ENCODE results near the gene ZNF326.
"Not testable (repeated sequence)": the region's sequence is repeated elsewhere in the genome, so short reads cannot be mapped to it uniquely, and the experiment has no call there.

The ZNF326 gene

DNA sequence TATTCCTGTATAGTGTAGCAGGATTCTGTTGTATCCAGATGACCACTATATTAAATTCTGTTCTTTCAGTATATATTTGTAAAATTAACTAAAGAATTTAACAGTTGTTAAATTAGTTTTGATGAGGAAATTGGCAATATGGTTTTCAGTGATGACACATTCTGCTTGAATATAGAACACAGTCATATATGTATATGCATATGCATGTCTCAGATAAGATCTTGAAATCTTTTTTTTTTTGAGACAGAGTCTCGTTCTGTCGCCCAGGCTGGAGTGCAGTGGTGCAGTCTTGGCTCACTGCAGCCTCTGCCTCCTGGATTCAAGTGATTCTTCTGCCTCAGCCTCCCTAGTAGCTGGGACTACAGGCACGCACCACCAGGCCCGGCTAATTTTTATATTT lies 2.2 kb downstream of the ZNF326 start:
- not testable (repeated sequence) for DNase-seq

DNA sequence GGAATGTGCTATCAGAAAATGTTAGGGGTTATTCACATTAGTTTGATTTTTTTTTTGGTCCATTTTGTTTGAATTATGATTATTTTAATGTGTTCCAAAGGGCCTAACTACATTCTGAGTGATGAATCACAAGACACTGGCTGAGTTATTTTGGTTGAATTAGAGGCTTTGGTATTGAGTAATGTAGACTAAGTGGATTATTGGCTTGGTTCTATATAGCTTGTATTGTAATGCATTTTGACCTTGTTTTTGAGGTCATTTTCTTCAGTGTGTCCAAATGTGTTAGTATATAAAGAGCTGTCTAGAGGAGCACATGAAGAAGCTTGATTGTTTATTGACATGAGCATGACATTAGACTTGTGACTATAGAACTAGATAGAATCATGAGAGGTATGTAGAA lies 3.4 kb downstream of the ZNF326 start:
- DNase-seq, result no peak

DNA sequence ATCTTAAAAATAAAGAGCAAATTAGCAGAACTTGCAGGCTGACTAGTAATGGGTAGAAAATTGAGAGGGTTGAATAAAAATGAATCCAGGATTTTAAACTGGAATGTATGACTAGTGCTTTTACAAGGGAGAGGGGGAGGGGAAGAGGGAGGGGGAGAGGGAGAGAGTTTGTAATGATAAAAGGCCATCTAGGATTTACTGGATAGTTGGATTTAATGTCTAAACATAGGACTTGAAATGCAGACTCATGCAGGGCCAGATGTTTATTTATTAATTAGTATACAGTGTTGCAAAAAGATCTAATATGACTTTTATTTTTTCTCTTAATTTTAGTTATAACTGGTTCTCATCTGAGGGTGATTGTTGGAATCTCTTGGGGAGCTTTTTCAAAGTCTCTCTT lies 4.3 kb downstream of the ZNF326 start:
- DNase-seq, result no peak

DNA sequence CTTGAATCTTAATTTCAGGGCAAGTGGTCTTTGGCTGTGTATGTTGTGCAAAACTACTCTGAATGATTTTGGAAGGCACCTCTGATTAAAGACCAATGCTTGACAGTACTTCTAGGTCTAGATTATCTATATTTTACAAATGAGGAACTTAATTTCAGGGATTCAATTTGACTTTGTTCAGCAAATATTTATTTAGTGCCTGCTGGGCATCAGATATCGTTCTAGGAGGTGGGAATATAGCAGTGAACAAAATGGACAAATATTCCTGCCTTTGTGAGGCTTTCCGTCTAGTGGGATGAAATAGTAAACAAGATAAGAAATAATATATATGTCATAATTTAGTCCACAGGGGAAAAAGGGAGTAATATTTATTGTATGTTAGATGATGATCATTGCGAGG lies 4.7 kb downstream of the ZNF326 start:
- DNase-seq, result no peak

DNA sequence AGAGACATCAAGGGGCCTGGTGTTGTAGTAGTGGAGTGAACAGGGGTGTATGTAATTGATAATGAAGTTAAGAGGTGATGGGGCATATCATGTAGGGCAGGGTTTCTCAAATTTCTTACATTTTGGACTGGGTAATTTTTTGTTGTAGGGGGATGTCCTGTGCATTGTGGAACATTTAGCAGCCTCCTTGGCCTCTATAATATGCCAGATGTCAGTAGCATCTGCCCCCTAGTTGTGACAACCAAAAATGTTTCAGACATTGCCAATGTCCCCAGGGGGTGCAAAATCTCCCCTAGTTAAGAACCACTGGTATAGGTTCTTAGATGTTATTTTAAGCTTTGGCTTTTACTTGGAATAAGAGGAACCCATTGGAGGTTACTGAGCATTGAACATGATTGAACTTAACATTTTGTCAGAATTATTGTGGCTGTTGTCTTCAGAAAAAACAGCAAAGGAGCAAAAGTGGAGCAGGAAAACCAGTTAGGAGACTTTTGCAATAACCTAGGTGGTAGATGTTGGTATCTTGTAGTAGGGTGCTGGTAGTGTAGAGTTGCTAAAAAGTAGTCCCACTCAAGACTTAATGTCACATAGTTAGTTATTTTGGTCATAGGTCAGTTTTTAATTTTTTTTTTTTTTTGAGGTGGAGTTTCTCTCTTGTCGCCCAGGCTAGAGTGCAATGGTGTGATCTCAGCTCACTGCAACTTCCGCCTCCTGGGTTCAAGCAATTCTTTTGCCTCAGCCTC lies 6.2 kb downstream of the ZNF326 start:
- peak in 1 of 6 experiments; percentile 3 for DNase-seq

DNA sequence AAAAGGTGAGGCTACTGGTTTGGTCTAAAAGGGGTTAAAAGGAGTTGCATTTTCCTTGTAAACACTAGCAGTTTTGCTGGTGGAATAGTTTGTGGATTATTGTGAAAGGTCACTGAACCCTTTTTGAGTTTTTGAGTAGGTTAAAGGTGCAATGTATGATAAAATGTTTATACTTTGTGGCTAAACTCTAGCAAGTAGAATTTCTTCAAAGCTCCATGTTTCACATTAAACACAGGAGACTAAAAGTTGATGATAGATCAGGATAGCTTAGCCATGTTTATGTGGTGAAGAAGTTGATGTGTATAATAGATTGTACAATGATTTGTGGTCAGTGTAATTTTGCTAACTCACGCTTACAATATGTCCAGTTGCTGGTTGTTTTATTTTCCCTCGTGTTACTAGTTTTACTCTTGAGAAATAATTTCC lies 13.1 kb downstream of the ZNF326 start:
- DNase-seq, result no peak

DNA sequence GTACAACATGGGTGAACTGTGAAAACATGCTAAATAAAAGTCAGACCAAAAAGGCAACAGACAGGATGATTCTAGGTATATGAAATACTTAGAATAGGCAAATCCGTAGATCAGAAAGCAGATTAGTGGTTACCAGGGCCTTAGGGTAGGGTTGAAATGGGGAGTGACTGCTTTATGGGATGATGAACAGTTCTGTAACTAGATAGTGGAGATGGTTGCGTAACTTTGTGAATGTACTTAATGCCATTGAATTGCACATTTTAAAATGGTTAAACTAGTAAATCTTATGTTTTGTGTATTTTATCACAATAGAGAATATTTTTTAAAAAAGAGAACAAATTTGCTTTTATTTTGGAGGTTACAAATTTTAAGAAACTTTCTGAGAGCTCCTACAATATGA lies 17.4 kb downstream of the ZNF326 start:
- DNase-seq, result no peak

DNA sequence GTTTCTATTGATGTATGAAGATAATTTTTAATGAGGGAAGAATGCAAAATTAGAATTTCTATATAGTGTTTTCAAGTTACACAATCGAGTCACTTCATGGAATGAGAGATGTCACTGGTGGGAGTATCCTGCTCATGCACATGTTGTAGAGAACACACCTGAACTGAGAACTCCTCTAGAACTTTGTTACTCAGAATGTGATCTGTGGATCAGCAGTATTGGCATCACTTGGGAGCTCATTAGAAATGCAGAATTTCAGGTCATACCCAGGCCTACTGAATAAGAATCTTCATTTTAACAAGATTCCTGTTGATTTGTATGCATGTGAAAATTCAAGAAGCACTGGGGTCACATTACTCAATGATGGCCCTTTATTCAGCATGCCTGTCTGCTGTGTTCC lies 28.8 kb downstream of the ZNF326 start:
- no peak for DNase-seq

DNA sequence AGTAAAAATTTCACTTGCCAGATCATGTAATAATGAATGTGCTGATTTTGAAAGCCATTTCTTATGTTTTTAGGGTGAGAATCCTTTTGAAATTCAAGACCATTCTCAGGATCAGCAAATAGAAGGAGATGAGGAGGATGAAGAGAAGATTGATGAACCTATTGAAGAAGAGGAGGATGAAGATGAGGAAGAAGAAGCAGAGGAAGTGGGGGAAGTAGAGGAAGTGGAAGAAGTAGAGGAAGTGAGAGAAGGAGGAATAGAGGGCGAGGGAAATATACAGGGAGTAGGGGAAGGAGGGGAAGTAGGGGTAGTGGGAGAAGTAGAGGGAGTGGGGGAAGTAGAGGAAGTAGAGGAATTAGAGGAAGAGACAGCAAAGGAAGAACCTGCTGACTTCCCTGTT lies 32.4 kb downstream of the ZNF326 start:
- no peak for DNase-seq

DNA sequence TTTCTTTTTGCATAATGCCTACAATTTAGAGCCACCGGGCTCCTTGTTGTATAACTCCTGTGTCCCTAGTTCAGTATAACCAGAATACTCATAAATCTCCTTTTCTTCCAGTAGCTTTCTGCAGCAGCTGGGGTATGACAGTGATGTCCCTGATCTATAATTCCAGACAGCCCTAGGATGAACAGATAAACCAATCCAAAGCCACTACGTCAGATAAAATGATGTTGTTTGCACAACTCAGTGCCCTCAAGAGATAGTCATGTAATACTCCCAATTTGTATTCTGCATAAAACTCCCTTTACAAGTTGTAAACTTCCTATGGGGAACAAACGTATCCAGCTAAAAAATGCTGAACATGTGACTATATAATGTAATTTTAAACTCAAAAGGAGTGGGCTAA lies 44.7 kb downstream of the ZNF326 start:
- no peak for DNase-seq

DNA sequence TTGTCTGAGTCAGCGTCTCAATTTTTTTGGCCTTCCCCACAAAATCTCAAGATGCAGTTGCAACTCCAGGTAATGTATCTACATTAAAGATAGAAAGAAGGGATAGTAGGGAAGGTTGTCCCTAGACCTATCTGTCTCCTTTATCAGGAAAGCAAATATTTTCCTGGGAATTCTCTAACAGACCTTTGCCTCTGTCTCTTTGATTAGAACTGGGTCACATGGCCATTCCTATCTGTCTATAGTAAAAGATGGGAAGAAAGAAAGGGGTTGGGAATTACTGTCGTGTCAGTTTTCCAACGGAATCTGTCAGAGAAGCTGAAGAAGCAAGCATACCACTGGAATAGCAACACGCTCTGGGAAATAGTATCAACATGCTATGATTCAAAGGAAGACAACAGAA lies 48.7 kb downstream of the ZNF326 start:
- no peak for DNase-seq

DNA sequence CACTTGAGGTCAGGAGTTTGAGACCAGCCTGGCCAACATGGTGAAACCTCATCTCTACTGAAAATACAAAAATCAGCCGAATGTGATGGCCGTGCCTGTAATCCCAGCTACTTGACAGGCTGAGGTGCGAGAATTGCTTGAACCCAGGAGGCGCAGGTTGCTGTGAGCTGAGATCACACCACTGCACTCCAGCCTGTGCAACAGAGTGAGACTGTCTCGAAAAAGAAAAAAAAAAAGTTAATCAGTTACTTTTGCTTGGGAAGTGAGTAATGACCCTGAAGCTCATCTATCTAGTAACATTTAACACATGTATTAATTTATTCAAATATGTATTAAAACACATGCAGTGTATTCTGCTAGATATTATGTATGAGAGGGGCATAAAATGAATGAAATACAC lies 49.4 kb downstream of the ZNF326 start:
- no peak for DNase-seq

DNA sequence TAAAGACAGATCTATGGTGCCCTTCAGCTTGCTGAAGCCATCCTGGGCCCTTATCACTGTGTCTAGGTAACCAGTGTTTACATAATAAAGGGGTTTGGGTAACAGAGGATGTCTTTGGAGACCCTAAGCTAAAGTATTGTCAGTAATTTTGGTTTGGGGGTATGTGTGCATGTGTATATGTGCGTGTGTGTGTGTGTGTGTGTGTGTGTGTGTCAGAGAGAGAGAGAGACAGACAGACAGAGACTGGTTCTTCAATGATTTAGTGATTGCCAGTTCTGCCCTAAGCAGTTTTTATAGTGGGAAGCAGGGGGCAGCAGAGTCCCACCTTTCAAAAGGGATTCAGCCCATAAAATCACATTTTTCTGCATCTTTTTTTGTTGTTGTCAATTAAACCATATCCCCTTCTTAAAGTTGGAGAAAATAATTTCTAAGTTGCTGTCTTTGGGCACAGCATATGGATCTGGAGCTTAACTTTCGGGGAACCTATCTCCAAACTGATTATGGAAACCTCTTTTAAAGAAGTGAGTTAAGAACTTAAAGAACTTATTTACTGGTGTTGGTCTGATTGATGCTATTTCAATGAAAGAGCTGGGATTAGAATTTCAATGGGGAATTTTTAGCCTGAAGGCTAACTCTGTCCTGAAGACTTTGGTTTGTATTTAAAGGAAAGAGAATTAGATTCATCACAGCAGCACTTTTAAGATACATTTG lies 51.1 kb downstream of the ZNF326 start:
- DNase-seq, result peak in 1 of 6 experiments; percentile 2

DNA sequence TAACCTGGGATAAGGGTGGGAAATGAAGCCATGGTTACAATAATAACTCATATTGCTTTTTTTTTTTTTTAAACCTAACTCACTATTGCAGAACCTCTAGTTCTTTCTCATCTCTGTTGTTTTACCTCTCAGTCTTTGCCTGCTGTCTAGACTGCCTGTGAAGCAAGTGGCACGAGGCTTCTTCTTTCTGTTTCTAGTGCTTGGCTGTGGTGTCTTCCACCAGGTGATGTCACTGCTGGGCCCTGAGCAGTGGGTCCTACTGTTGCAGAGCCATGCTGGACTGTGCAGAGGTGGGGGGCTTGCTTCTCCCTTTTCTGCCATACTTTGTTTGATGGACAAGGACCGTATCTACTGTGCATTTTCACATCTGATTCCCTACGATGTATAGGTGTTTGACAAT lies 51.7 kb downstream of the ZNF326 start:
- DNase-seq, result no peak

DNA sequence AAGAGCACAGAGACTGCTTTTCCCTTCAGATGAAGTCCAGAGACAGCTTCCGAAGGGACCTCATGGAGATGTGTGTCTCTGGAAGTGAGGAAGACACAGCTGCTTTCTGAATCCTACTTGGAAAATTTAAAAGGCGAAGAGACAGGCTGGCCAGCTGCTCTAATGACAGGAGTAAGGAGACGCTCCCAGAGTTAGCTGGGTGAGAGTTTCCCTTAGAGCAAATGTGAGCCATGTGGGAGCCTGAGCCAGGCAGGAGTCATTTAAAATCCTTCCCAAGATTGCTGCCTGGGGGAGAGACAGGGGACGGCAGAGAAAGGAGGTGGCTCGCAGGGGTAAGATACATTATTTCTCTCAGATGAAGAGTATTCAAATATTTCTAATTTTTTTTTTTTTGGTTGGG lies 53.1 kb downstream of the ZNF326 start:
- no peak for DNase-seq

DNA sequence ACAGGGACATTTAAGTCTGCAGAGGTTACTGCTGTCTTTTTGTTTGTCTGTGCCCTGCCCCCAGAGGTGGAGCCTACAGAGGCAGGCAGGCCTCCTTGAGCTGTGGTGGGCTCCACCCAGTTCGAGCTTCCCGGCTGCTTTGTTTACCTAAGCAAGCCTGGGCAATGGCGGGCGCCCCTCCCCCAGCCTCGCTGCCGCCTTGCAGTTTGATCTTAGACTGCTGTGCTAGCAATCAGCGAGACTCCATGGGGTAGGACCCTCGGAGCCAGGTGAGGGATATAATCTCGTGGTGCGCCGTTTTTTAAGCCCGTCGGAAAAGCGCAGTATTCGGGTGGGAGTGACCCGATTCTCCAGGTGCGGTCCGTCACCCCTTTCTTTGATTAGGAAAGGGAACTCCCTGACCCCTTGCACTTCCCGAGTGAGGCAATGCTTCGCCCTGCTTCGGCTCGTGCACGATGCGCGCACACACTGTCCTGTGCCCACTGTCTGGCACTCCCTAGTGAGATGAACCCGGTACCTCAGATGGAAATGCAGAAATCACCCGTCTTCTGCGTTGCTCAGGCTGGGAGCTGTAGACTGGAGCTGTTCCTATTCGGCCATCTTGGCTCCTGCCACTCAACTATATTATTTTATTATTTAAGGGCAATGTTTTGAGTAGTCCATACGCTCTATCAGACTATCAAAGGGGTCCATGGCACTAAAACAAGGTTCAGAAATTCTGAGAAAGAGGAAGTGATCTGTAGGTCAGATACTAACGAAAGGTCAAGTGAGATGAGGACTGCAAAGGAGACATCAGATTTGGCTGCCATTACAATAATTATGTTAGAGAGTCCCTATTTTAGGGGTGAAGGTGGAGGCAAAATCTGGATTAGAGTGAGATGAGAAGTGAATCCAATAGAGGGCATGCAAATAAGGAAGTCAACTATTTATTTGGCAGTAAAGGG lies 68.1 kb downstream of the ZNF326 start:
- DNase-seq, result not testable (repeated sequence)

DNA sequence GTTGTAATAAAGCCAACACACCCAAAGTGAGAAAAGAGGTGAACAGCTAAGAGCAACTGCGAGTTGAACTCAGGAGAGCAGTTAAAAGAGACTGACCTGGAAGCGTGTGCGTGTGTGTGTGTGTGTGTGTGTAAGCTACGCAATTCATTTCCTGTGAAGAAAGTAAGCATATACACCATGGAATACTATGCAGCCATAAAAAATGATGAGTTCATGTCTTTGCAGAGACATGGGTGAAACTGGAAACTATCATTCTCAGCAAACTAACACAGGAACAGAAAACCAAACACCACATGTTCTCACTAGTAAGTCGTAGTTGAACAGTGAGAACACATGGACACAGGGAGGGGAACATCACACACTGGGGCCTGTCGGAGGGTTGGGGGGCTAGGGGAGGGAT lies 69.2 kb downstream of the ZNF326 start:
- not testable (repeated sequence) for DNase-seq

DNA sequence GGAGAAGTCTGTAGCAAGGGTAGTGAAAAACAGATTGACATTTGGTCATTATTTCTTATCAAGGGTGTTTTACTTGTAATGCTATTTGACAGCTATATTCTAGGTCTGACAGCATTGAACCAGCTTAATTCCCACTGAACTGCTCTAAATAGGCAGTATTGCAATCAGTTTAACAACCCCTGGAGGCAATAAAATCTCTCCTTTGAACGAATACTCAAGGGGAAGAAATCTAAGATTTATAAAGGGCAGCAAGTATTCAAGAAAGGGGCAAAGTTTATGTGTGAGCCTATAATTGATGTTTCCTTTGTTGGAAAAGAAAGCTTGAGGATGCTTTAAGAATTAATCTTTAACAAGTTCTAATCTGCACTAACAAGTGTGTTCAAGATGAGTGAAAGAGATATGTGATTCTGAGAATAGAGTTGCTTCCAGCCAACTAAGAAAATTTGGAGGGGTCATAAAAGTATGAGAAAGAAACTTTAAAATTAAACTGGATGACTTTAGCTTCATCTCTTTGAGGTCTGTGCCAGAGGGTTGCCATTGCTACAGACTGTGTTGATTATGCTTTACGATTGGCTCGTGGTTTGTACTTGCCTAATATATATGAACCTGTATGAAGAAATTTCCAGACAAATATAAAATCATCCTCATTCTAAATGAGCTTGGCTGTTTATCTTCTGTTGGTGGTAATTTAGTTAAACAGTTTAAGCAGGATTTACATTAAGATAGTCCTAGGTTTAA lies 72.5 kb downstream of the ZNF326 start:
- DNase-seq, result no peak

DNA sequence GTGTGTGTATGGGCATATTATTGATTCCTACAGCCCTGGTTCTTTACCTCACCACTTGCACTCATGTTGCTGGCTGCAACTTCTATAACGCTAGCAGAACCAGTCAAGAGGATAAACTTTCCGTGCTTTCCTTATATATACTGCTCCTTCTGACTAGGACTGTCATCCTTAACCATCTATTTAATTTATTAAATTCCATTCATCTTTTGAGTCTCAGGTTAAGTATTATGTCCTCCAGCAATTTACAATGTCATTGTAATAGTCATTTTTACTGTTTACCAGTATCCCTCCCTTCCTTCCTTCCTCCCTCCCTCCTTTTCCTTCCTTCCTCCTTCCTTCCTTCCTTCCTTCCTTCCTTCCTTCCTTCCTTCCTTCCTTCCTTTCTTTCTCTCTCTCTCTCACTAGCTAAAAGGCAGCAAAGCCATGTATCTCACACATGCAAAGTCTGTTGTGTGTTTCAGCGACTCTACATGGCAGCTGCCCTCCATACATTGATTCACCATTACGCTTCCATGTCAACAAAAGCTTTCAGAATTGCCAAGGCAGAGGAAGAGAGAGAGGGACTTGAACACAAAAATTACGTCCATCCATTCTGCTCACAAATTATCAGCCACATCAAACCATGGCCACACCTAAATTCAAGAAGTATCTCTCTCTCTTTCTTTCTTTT lies 73.8 kb downstream of the ZNF326 start:
- DNase-seq, result no peak

DNA sequence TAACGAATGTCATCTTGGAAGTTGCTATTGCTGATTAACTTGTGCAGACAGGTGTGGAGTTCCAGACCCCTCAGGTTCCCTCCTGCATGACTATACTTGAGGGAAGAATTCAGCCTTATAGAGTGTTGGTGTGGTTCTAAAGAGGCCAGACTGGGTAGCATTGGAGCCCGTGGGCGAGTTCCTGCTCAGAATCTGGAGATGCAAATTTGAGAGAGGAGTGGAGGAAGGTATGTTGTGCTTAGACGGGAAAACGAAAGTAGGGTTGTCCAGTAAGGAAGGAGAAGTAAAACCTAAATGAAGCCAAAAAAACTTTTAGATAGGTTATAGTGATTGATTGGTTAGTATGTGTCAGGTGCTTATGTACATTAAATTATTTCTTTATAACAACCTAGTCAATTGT lies 79.2 kb downstream of the ZNF326 start:
- no peak for DNase-seq

DNA sequence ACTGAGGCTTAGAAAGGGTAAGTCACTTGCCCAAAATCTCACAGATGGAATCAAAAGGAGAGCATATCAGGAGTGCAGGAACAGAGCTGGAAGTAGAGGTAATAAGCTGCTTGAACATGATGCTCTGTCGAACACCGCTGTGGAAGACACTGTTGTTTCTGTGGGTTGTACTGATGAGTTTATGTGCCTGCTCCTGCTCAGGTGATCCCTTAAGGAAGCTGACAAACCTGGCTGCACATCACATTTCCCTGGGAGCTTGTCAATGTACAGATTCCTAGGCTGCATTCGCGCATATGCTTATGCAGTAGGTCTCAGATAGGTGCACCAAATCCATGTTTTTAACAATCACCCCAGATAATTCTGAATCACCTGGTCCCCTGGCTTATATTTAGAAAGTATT lies 79.7 kb downstream of the ZNF326 start:
- no peak for DNase-seq

DNA sequence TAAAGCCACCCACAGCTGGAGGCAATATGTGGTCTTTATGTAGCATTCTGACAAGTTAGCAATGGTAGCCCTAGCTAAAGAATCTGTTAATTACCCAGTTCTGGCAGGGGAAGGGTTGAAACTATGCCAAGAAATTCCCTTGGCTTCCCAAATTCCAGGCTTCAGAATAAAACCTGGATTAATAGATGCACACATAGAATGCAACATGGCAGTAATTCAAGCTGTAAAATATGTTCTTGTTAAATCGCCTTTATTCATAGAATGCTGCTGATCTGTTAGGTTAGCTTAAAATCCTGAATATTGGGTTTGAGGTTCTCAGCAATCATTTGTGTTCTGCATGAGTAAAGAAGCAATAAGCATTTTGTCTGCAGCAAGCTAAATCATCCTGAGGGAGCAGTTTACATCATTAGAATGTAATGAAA lies 80.1 kb downstream of the ZNF326 start:
- DNase-seq, result no peak

All from stimulated activated naive CD4-positive, alpha-beta T cell (primary cell).